GM23338 (cell line): Measurements from ENCODE around the gene FBXO41. TPM values are rescaled to one million over a fixed set of nuclear protein-coding genes. Genes with fewer than 3 reads are reported as not detected.

Experiments
- ATAC-seq: fragments of 200-7000 bp; cut with Tn5 transposase; 3 replicates; pipeline ENCODE4 v1.9.1; 2020
- DNase-seq: peaks from one replicate; pipeline ENCODE4 v3.0.0-alpha.2; 2015; ENCODE audit warnings: low spot score
- H2AFZ ChIP-seq: fragments of 200-600 bp; sonication (generic); 2 replicates; pipeline ENCODE4 v1.8.0; 2016; ENCODE audit warnings: antibody characterized with exemption, mild to moderate bottlenecking, moderate library complexity
- H3F3A ChIP-seq: fragments of 200-600 bp; sonication (generic); replicated peaks from 2 replicates; pipeline ENCODE4 v1.8.0; 2017; ENCODE audit warnings: antibody characterized with exemption, mixed run types, low read depth
- H3K27ac ChIP-seq: fragments of 200-600 bp; sonication (generic); 2 replicates; pipeline ENCODE4 v1.6.1; 2016; ENCODE audit warnings: low read depth
- H3K27me3 ChIP-seq: fragments of 200-600 bp; sonication (generic); 2 replicates; pipeline ENCODE4 v1.8.0; 2016; ENCODE audit warnings: mild to moderate bottlenecking, mixed run types, moderate library complexity; ENCODE audit not compliant: insufficient read depth
- H3K36me3 ChIP-seq: fragments of 200-600 bp; sonication (generic); 2 replicates; pipeline ENCODE4 v1.8.0; 2016; ENCODE audit warnings: mild to moderate bottlenecking; ENCODE audit not compliant: insufficient read depth
- H3K4me1 ChIP-seq: fragments of 200-600 bp; sonication (generic); 2 replicates; pipeline ENCODE4 v1.8.0; 2016; ENCODE audit warnings: mild to moderate bottlenecking, moderate library complexity; ENCODE audit not compliant: insufficient read depth
- H3K4me2 ChIP-seq: fragments of 200-600 bp; sonication (generic); 2 replicates; pipeline ENCODE4 v1.7.1; 2017; ENCODE audit warnings: mixed run types
- H3K4me3 ChIP-seq: fragments of 200-600 bp; sonication (generic); 2 replicates; pipeline ENCODE4 v1.6.1; 2016; ENCODE audit warnings: mixed run types
- H3K79me2 ChIP-seq: fragments of 200-600 bp; sonication (generic); replicated peaks from 2 replicates; pipeline ENCODE4 v1.8.0; 2017; ENCODE audit warnings: mild to moderate bottlenecking; ENCODE audit not compliant: insufficient read depth
- H3K9me2 ChIP-seq: fragments of 200-600 bp; sonication (generic); 2 replicates; pipeline ENCODE4 v1.8.0; 2017; ENCODE audit not compliant: insufficient read depth
- H4K20me1 ChIP-seq: fragments of 200-600 bp; sonication (generic); replicated peaks from 2 replicates; pipeline ENCODE4 v1.8.0; 2017; ENCODE audit warnings: mild to moderate bottlenecking; ENCODE audit not compliant: insufficient read depth
- H3K27ac Mint-ChIP-seq: 2 replicates; pipeline ENCODE4 v1.8.0; 2020; ENCODE audit warnings: inconsistent platforms, mild to moderate bottlenecking, moderate library complexity, mixed read lengths
- H3K27me3 Mint-ChIP-seq: 3 replicates; pipeline ENCODE4 v1.8.0; 2022; ENCODE audit warnings: low read depth, mild to moderate bottlenecking, moderate library complexity, mixed read lengths, inconsistent platforms; ENCODE audit not compliant: insufficient read depth, poor library complexity
- H3K36me3 Mint-ChIP-seq: 3 replicates; pipeline ENCODE4 v1.8.0; 2021; ENCODE audit warnings: low read depth, mild to moderate bottlenecking, inconsistent platforms, moderate library complexity, mixed read lengths
- H3K4me1 Mint-ChIP-seq: 3 replicates; pipeline ENCODE4 v1.8.0; 2020; ENCODE audit warnings: mild to moderate bottlenecking, inconsistent platforms, mixed read lengths
- H3K4me3 Mint-ChIP-seq: 3 replicates; pipeline ENCODE4 v1.8.0; 2021; ENCODE audit warnings: moderate library complexity, mild to moderate bottlenecking, inconsistent platforms, mixed read lengths
- H3K9me3 Mint-ChIP-seq: 3 replicates; pipeline ENCODE4 v1.8.0; 2020; ENCODE audit warnings: moderate library complexity, mild to moderate bottlenecking, inconsistent platforms, mixed read lengths
- EZH2 ChIP-seq: fragments of 200-600 bp; sonication (generic); IDR thresholded peaks from one replicate; pipeline ENCODE4 v1.8.0; 2017; ENCODE audit warnings: antibody characterized with exemption, mild to moderate bottlenecking, low read depth; ENCODE audit not compliant: unreplicated experiment
- EZH2phosphoT487 ChIP-seq: fragments of 200-600 bp; sonication (generic); IDR thresholded peaks from one replicate; pipeline ENCODE4 v1.8.1; 2018; ENCODE audit warnings: antibody characterized with exemption; ENCODE audit not compliant: unreplicated experiment
- NANOG ChIP-seq: IDR thresholded peaks from 2 replicates; pipeline ENCODE4 v1.6.1; 2016; ENCODE audit warnings: antibody characterized with exemption, borderline replicate concordance
- POLR2AphosphoS5 ChIP-seq: IDR thresholded peaks from 2 replicates; pipeline ENCODE4 v1.6.1; 2016; ENCODE audit warnings: antibody characterized with exemption, low read depth
- REST ChIP-seq: IDR thresholded peaks from one replicate; pipeline ENCODE4 v1.6.1; 2018; ENCODE audit warnings: antibody characterized with exemption; ENCODE audit not compliant: unreplicated experiment
- STAT1 ChIP-seq: IDR thresholded peaks from one replicate; pipeline ENCODE4 v1.6.1; 2016; ENCODE audit warnings: antibody characterized with exemption; ENCODE audit not compliant: unreplicated experiment
- ZNF114 ChIP-seq: fragments of 250-450 bp; sonication (Bioruptor Pico); IDR thresholded peaks from 2 replicates; pipeline ENCODE4 v1.5.0; 2020; ENCODE audit warnings: mild to moderate bottlenecking, moderate library complexity
- polyA plus RNA-seq: library from polyadenylated mRNA; unstranded; fragments of >200 nt; fragmentation: Nextera tagmentation; extraction: Ambion mirVana; gene quantifications from 2 replicates; pipeline ENCODE4 v1.2.1, GENCODE V29; 2016
- total RNA-seq: library from RNA; depleted of rRNA; stranded (reverse); fragments of >200 nt; shearing (Covaris generic); gene quantifications from 2 replicates; pipeline ENCODE4 v1.2.3, GENCODE V29; 2014
- TF ChIP-seq, protein P1 (sequence below), 2 experiments: fragments of 200-600 bp in 1 of 2; sonication (generic) in 1 of 2; conservative IDR thresholded peaks; 2 replicates each; pipeline versions ENCODE4 v1.5.1 to v1.6.1; 2016 to 2017; ENCODE audit warnings: antibody characterized with exemption in 2 of 2, low read depth in 2 of 2, mild to moderate bottlenecking in 2 of 2, moderate library complexity in 1 of 2
- TF ChIP-seq, protein P2 (sequence below): IDR thresholded peaks from 2 replicates; pipeline ENCODE4 v1.6.1; 2016; ENCODE audit warnings: antibody characterized with exemption

The FBXO41 gene
- total and polyA plus RNA-seq, 2 experiments from 2014 or later, result 3.5 to 13.8 TPM

GRCh38 chr2:73314441-73314840 is 30.2 kb upstream of the FBXO41 start:
- Histone ChIP-seq H4K20me1 (no peaks in the 10 kb centered on the region; the same call in 1 of the 2 replicates), H3K27ac (no peak overlapping the region), H2AFZ (no peak overlapping the region), H3K79me2 (no peaks in the 10 kb centered on the region), H3F3A (no peaks in the 10 kb centered on the region), H3K4me1 (no peaks in the 10 kb centered on the region), H3K27me3 (0 out of 2 replicates have a peak, but pooled peaks cover 5% of the 10 kb centered on the region), H3K4me3 (no peak overlapping the region), H3K9me2 (peaks cover 4% of the 10 kb centered on the region; the same call in 1 of the 2 replicates), H3K4me2 (no peak overlapping the region), H3K36me3 (no peaks in the 10 kb centered on the region)
- Mint-ChIP-seq H3K27ac (no peak overlapping the region), H3K4me3 (no peak overlapping the region), H3K27me3 (peaks cover 3% of the 10 kb centered on the region), H3K36me3 (no peaks in the 10 kb centered on the region), H3K9me3 (no peaks in the 10 kb centered on the region; the same call in 2 of the 3 replicates), H3K4me1 (no peaks in the 10 kb centered on the region)
- ATAC-seq (no peak), DNase-seq (no peak)
- TF ChIP-seq ZNF114 (CRISPR knock-in tag) (no peak), EZH2phosphoT487 (no peak), REST (no peak), EZH2 (no peak)
- TF ChIP-seq, protein P1, sequence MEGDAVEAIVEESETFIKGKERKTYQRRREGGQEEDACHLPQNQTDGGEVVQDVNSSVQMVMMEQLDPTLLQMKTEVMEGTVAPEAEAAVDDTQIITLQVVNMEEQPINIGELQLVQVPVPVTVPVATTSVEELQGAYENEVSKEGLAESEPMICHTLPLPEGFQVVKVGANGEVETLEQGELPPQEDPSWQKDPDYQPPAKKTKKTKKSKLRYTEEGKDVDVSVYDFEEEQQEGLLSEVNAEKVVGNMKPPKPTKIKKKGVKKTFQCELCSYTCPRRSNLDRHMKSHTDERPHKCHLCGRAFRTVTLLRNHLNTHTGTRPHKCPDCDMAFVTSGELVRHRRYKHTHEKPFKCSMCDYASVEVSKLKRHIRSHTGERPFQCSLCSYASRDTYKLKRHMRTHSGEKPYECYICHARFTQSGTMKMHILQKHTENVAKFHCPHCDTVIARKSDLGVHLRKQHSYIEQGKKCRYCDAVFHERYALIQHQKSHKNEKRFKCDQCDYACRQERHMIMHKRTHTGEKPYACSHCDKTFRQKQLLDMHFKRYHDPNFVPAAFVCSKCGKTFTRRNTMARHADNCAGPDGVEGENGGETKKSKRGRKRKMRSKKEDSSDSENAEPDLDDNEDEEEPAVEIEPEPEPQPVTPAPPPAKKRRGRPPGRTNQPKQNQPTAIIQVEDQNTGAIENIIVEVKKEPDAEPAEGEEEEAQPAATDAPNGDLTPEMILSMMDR (conservative IDR thresholded peaks at IDR 0.05; ENCODE audit: low read depth in 2 of 2), result no peak

- Histone ChIP-seq H4K20me1 (no peaks in the 10 kb centered on the region; the same call in 1 of the 2 replicates), H3K27ac (no peak overlapping the region), H3F3A (no peaks in the 10 kb centered on the region), H2AFZ (peak overlapping the region; percentile 38; the same call in 1 of the 2 replicates), H3K9me2 (no peaks in the 10 kb centered on the region), H3K4me3 (no peak overlapping the region), H3K27me3 (no peaks in the 10 kb centered on the region), H3K79me2 (no peaks in the 10 kb centered on the region), H3K4me1 (no peaks in the 10 kb centered on the region), H3K36me3 (no peaks in the 10 kb centered on the region), H3K4me2 (no peak overlapping the region)
- no peak for DNase-seq
- Mint-ChIP-seq H3K27ac (no peak overlapping the region), H3K27me3 (peaks cover 4% of the 10 kb centered on the region), H3K4me1 (no peaks in the 10 kb centered on the region), H3K4me3 (no peak overlapping the region), H3K36me3 (no peaks in the 10 kb centered on the region), H3K9me3 (no peaks in the 10 kb centered on the region; the same call in 2 of the 3 replicates)
- ATAC-seq, result no peak; the same call in 2 of the 3 replicates
- TF ChIP-seq EZH2phosphoT487 (no peak), EZH2 (no peak), NANOG (no peak), POLR2AphosphoS5 (no peak), STAT1 (no peak), REST (no peak), ZNF114 (CRISPR knock-in tag) (no peak)
- TF ChIP-seq, protein P1 (conservative IDR thresholded peaks at IDR 0.05; ENCODE audit: low read depth in 2 of 2), result no peak
- TF ChIP-seq, protein P2, sequence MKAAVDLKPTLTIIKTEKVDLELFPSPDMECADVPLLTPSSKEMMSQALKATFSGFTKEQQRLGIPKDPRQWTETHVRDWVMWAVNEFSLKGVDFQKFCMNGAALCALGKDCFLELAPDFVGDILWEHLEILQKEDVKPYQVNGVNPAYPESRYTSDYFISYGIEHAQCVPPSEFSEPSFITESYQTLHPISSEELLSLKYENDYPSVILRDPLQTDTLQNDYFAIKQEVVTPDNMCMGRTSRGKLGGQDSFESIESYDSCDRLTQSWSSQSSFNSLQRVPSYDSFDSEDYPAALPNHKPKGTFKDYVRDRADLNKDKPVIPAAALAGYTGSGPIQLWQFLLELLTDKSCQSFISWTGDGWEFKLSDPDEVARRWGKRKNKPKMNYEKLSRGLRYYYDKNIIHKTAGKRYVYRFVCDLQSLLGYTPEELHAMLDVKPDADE, result no peak
These were observed 23.4 kb upstream of the FBXO41 start for GRCh38 chr2:73307720-73308119.
